Body of pancreas (tissue), 4 donors: ENCODE measurements around the gene AFF2.

Source experiments
- POLR2A ChIP-seq, 3 donors: fragments of 450-650 bp; IDR thresholded peaks; one replicate each; pipeline ENCODE4 v1.6.1; 2016; ENCODE audit warnings: antibody characterized with exemption in 3 of 3, mild to moderate bottlenecking in 2 of 3
- TF ChIP-seq, protein P1 (sequence below), 7 experiments: fragments of 450-650 bp in 4 of 7; fragments of 200-600 bp in 3 of 7; sonication (generic) in 3 of 7; IDR thresholded peaks; one replicate each; pipeline ENCODE4 v1.5.1; 2016 to 2019; ENCODE audit warnings: antibody characterized with exemption in 7 of 7

DNA sequence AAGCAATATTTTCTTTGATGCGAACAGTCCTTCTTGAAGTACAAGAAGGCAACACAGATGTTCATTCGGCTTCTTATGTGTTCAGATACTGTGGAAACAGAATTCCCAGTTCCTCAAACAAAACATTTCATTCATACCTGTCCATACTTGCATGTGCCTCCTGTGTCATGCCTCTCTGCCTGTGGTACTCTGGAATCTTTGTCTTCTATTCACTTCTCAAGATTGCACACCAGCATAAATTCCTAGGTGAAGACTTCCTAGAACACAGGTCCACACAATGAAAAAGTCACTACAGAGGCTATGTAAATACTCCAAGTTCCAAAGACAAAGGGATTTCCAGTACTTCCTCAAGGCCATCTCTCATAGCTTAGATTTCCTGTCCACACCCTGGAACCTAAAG lies 367.2 kb downstream of the AFF2 start:
- TF ChIP-seq, protein P1, sequence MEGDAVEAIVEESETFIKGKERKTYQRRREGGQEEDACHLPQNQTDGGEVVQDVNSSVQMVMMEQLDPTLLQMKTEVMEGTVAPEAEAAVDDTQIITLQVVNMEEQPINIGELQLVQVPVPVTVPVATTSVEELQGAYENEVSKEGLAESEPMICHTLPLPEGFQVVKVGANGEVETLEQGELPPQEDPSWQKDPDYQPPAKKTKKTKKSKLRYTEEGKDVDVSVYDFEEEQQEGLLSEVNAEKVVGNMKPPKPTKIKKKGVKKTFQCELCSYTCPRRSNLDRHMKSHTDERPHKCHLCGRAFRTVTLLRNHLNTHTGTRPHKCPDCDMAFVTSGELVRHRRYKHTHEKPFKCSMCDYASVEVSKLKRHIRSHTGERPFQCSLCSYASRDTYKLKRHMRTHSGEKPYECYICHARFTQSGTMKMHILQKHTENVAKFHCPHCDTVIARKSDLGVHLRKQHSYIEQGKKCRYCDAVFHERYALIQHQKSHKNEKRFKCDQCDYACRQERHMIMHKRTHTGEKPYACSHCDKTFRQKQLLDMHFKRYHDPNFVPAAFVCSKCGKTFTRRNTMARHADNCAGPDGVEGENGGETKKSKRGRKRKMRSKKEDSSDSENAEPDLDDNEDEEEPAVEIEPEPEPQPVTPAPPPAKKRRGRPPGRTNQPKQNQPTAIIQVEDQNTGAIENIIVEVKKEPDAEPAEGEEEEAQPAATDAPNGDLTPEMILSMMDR (IDR thresholded peaks at IDR 0.05), result no peak
- TF ChIP-seq POLR2A (IDR thresholded peaks at IDR 0.05), result no peak
